ENCODE data around the gene SRSF4. TPM values are rescaled to one million over a fixed set of nuclear protein-coding genes. Genes with fewer than 3 reads are reported as not detected.

SRSF4 gene
- total and polyA plus RNA-seq, 4 donors = 56.7 to 69.3 (median 67.7) TPM

DNA sequence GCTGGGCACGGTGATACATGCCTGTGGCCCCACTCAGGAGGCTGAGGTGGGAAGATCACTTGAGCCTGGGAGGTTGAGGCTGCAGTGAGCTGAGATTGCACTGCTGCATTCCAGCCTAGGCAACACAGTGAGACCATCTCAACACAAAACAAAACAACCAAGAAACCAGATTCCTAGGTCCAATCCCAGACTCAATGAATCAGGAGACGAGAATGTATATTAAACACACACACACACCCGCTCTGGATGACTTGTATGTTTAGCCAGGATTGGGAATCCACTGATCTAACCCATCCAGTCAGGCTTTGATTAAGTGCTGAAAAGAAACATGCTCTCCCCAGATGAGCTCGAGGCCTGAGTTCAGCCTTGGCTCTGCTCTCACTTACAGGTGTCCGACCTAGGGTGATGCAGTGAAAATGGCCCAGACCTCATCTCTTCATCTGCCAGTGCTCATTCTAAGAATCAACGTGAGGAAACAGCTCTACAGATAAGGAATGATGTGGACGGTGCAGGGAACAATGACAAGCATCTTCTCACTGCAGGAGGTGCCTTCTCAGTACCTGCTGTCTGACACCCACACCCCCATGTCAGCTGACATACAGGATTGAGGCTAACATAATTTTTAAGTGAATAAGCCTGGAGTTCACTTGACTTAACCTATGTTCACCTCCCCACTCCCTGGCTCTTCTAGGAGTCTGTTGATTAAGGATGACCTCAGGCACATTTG lies 15.3 kb upstream of the SRSF4 start:
- DNase-seq = no peak

GRCh38 chr1:29195881-29196291 lies 14.2 kb upstream of the SRSF4 start:
- DNase-seq (no peak), ATAC-seq (ENCODE audit: insufficient read depth, low FRiP score) (no peak)
- no peaks in the 10 kb centered on the region for H3K27me3 ChIP-seq (ENCODE audit: control insufficient read depth in 3 of 3, insufficient read depth in 3 of 3, low read length in 2 of 3)
- H3K36me3 ChIP-seq (ENCODE audit: control insufficient read depth in 4 of 4, insufficient read depth in 4 of 4, low read length in 4 of 4) = peaks cover 2 to 26% (median 19%) of the 10 kb centered on the region in 4 donors
- H3K9ac ChIP-seq (ENCODE audit: insufficient read depth in 1 of 2, low read length in 2 of 2) = no peak overlapping the region
- H3K4me3 ChIP-seq = no peak overlapping the region
- H3K27ac ChIP-seq (ENCODE audit: low read depth in 1 of 2, low read length in 1 of 2) = no peak overlapping the region
- no peaks in the 10 kb centered on the region for H3K4me1 ChIP-seq (ENCODE audit: control insufficient read depth in 5 of 5, insufficient read depth in 5 of 5, low read length in 5 of 5)
- no peaks in the 10 kb centered on the region for H3K9me3 ChIP-seq (ENCODE audit: control insufficient read depth in 4 of 4, insufficient read depth in 3 of 4, low read length in 3 of 4)
- TF ChIP-seq CTCF (IDR thresholded peaks at IDR 0.05; ENCODE audit: control extremely low read depth, extremely low read depth) = no peak
- WGBS, 2 donors = 40 to 66% methylated on average over 8 of the region's 8 CpGs

More for the DNA sequence above, 15.3 kb upstream of the SRSF4 start:
- H3K9me3 ChIP-seq (ENCODE audit: control insufficient read depth in 4 of 4, insufficient read depth in 3 of 4, low read length in 3 of 4) = no peaks in the 10 kb centered on the region
- peaks cover 0 to 8% (median 5%) of the 10 kb centered on the region in 5 donors for H3K4me1 ChIP-seq (ENCODE audit: control insufficient read depth in 5 of 5, insufficient read depth in 5 of 5, low read length in 5 of 5)
- no peak overlapping the region for H3K4me3 ChIP-seq
- no peak for TF ChIP-seq CTCF (IDR thresholded peaks at IDR 0.05; ENCODE audit: control extremely low read depth, extremely low read depth)
- no peak overlapping the region for H3K27ac ChIP-seq (ENCODE audit: low read depth in 1 of 2, low read length in 1 of 2)
- no peak for ATAC-seq (ENCODE audit: insufficient read depth, low FRiP score)
- H3K27me3 ChIP-seq (ENCODE audit: control insufficient read depth in 3 of 3, insufficient read depth in 3 of 3, low read length in 2 of 3) = no peaks in the 10 kb centered on the region
- 84 to 88% methylated on average over 7 of the region's 7 CpGs for WGBS, 2 donors
- peaks cover 7 to 27% (median 24%) of the 10 kb centered on the region in 4 donors for H3K36me3 ChIP-seq (ENCODE audit: control insufficient read depth in 4 of 4, insufficient read depth in 4 of 4, low read length in 4 of 4)
- H3K9ac ChIP-seq (ENCODE audit: insufficient read depth in 1 of 2, low read length in 2 of 2) = no peak overlapping the region

DNA sequence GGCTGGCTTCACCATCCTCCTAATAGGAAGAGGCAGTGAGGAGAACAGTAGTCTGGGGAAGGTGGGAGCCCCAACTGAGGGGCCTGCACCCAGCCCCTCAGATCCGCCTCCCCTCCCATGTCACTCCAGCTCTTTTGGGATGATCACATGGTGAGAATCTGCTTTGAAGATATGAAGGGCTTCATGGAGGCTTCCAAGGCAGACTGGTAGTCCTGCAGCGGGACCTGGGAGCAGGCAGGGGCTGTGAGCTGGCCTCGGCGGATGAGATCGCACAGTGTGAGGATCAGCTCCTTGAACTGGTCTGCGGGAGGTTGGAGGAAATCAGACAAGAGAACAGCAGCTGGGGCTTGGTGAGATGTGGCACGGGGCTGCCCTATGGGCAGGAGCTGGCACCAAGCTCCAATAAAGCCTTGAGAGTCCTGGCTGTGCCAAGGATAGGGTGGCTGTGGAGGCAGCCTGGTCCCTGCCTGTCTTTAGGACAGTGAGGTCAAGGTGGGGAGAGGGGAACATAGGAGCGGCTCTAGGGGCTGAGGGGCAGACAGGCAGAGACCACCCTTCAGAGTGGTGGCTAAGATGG lies 12.3 kb upstream of the SRSF4 start:
- DNase-seq (no peak), ATAC-seq (ENCODE audit: insufficient read depth, low FRiP score) (no peak)
- Histone ChIP-seq H3K9me3 (ENCODE audit: control insufficient read depth in 4 of 4, insufficient read depth in 3 of 4, low read length in 3 of 4) (no peaks in the 10 kb centered on the region), H3K4me1 (ENCODE audit: control insufficient read depth in 5 of 5, insufficient read depth in 5 of 5, low read length in 5 of 5) (no peaks in the 10 kb centered on the region), H3K9ac (ENCODE audit: insufficient read depth in 1 of 2, low read length in 2 of 2) (no peak overlapping the region), H3K4me3 (no peak overlapping the region), H3K36me3 (ENCODE audit: control insufficient read depth in 4 of 4, insufficient read depth in 4 of 4, low read length in 4 of 4) (peaks cover 0 to 26% (median 10%) of the 10 kb centered on the region in 4 donors), H3K27me3 (ENCODE audit: control insufficient read depth in 3 of 3, insufficient read depth in 3 of 3, low read length in 2 of 3) (no peaks in the 10 kb centered on the region), H3K27ac (ENCODE audit: low read depth in 1 of 2, low read length in 1 of 2) (no peak overlapping the region)
- 96% methylated on average over 8 of the region's 8 CpGs for WGBS, 2 donors
- no peak for TF ChIP-seq CTCF (IDR thresholded peaks at IDR 0.05; ENCODE audit: control extremely low read depth, extremely low read depth)
